Cardiac muscle cell (in vitro differentiated cells and primary cell): ENCODE results near the gene SLAMF1. TPM values are rescaled to one million over a fixed set of nuclear protein-coding genes. Genes with fewer than 3 reads are reported as not detected.

Experiments used
- DNase-seq, 2 donors: peaks; one replicate each; pipeline versions ENCODE4 v3.0.0 to v3.0.0-alpha.2; 2010 to 2017; ENCODE audit warnings: low read depth in 1 of 2, low spot score in 1 of 2
- H3K27ac ChIP-seq: fragments of 200-600 bp; sonication (generic); 2 replicates; pipeline ENCODE4 v1.5.1; 2016
- H3K27me3 ChIP-seq: fragments of 200-600 bp; sonication (generic); 2 replicates; pipeline ENCODE4 v1.6.0; 2016; ENCODE audit warnings: control low read depth
- H3K36me3 ChIP-seq: fragments of 200-600 bp; sonication (generic); 2 replicates; pipeline ENCODE4 v1.5.1; 2016; ENCODE audit warnings: control low read depth
- H3K4me1 ChIP-seq: fragments of 200-600 bp; sonication (generic); 2 replicates; pipeline ENCODE4 v1.8.1; 2017; ENCODE audit warnings: low read depth, mild to moderate bottlenecking, mixed run types
- H3K4me3 ChIP-seq: fragments of 200-600 bp; sonication (generic); 2 replicates; pipeline ENCODE4 v1.5.1; 2016; ENCODE audit warnings: mild to moderate bottlenecking
- H3K9me3 ChIP-seq: fragments of 200-600 bp; sonication (generic); 2 replicates; pipeline ENCODE4 v1.5.1; 2017; ENCODE audit warnings: low read depth, mild to moderate bottlenecking, control low read depth
- CTCF ChIP-seq: IDR thresholded peaks from 2 replicates; pipeline ENCODE4 v1.5.1; 2012; ENCODE audit warnings: low read depth, mild to moderate bottlenecking, low read length
- polyA plus RNA-seq: library from polyadenylated mRNA; unstranded; fragments of >200 nt; fragmentation: Nextera tagmentation; extraction: Ambion mirVana; gene quantifications from 2 replicates; pipeline ENCODE4 v1.2.1, GENCODE V29; 2016
- total RNA-seq: library from RNA; depleted of rRNA; stranded (reverse); fragments of >200 nt; gene quantifications from 2 replicates; pipeline ENCODE4 v1.2.3, GENCODE V29; 2016

Gene SLAMF1
- total and polyA plus RNA-seq, 2 experiments from 2014 or later = not detected

DNA sequence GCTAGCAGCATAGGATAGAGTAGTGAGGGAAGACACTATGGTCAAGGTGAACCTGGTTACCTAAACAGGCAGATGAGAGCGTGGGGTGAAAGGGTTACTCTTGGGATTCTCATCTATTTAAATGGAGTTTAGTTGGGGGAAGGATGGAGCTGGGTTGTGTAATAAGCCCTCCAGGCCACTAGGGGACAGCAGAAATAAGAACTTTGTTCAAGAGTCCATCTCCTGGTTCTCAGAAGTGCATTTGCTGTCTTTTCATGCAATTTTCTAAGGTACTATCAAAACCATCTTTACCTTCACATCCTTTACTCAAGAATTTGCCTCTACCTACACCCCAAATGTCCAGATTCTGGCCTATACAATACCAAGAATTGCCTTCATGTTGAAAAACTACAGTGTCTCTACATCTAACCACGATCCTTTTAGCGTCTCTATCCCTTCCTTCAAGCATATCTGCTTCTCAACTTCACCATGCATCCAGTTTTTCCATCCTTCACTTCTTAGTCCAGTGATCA lies 28.0 kb downstream of the SLAMF1 start:
- no peak overlapping the region for H3K27ac ChIP-seq
- no peaks in the 10 kb centered on the region for H3K9me3 ChIP-seq
- peak; percentile 31 for TF ChIP-seq CTCF
- H3K4me1 ChIP-seq = no peaks in the 10 kb centered on the region
- H3K27me3 ChIP-seq = no peaks in the 10 kb centered on the region
- DNase-seq = no peak
- no peaks in the 10 kb centered on the region for H3K36me3 ChIP-seq
- H3K4me3 ChIP-seq = no peak overlapping the region

- Histone ChIP-seq H3K27me3 (no peaks in the 10 kb centered on the region), H3K9me3 (no peaks in the 10 kb centered on the region), H3K27ac (no peak overlapping the region), H3K4me1 (no peaks in the 10 kb centered on the region), H3K36me3 (no peaks in the 10 kb centered on the region), H3K4me3 (no peak overlapping the region)
- TF ChIP-seq CTCF = no peak
- no peak for DNase-seq
Observed at GRCh38 chr1:160618327-160618726, 28.5 kb downstream of the SLAMF1 start.

- DNase-seq = no peak
- TF ChIP-seq CTCF = no peak
- Histone ChIP-seq H3K4me3 (no peak overlapping the region), H3K27me3 (no peaks in the 10 kb centered on the region), H3K36me3 (no peaks in the 10 kb centered on the region), H3K9me3 (no peaks in the 10 kb centered on the region), H3K27ac (no peak overlapping the region), H3K4me1 (no peaks in the 10 kb centered on the region)
Observed at GRCh38 chr1:160615660-160616059, 31.2 kb downstream of the SLAMF1 start.

DNA sequence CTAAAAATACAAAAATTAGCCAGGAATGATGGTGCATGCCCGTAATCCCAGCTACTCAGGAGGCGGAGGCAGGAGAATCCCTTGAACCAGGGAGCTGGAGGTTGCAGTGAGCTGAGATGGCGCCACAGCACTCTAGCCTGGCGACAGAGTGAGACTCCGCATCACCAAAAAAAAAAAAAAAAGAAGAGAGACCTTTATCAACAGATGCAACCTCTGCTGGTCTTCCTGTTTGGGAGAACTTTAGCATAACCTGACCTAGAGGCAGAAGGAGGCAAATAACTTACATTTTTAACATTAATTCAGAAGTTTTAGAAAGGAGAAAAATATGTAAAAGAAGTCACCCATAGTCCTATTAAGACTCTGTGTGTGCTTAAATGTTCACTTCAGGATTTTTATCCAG lies 32.4 kb downstream of the SLAMF1 start:
- no peaks in the 10 kb centered on the region for H3K4me1 ChIP-seq
- H3K4me3 ChIP-seq = no peak overlapping the region
- H3K9me3 ChIP-seq = no peaks in the 10 kb centered on the region
- H3K27ac ChIP-seq = no peak overlapping the region
- H3K27me3 ChIP-seq = no peaks in the 10 kb centered on the region
- no peak for DNase-seq
- TF ChIP-seq CTCF = no peak
- no peaks in the 10 kb centered on the region for H3K36me3 ChIP-seq

- Histone ChIP-seq H3K9me3 (no peaks in the 10 kb centered on the region), H3K27me3 (no peaks in the 10 kb centered on the region), H3K36me3 (no peaks in the 10 kb centered on the region), H3K27ac (no peak overlapping the region), H3K4me3 (no peak overlapping the region), H3K4me1 (no peaks in the 10 kb centered on the region)
- TF ChIP-seq CTCF = no peak
- DNase-seq = no peak
Observed at GRCh38 chr1:160612613-160613218, 34.1 kb downstream of the SLAMF1 start.
